GM19025 (cell line): Measurements from ENCODE around the gene MAPK4.
"Not testable (repeated sequence)": the region's sequence is repeated elsewhere in the genome, so short reads cannot be mapped to it uniquely, and the experiment has no call there.

Experiments used
- ATAC-seq: cut with Tn5 transposase; IDR thresholded peaks from one replicate; pipeline ENCODE4 v1.9.1; 2021; ENCODE audit warnings: mild to moderate bottlenecking, low read depth, moderate library complexity; ENCODE audit not compliant: unreplicated experiment

Gene MAPK4

DNA sequence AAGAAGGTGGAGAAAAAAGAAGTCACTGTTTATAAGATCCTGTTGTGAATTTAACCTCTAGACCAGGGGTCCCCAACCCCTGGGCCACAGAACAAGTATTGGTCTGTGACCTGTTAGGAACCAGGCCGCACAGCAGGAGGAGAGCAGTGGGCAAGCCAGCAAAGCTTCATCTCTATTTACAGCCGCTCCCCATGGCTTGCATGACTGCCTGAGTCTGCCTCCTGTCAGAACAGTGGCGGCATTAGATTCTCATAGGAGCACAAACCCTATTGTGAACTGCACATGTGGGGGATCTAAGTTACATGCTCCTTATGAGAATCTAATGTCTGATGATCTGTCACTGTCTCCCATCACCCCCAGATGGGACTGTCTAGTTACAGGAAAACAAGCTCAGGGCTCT, 13.3 kb downstream of the MAPK4 start:
- ATAC-seq: not testable (repeated sequence)

DNA sequence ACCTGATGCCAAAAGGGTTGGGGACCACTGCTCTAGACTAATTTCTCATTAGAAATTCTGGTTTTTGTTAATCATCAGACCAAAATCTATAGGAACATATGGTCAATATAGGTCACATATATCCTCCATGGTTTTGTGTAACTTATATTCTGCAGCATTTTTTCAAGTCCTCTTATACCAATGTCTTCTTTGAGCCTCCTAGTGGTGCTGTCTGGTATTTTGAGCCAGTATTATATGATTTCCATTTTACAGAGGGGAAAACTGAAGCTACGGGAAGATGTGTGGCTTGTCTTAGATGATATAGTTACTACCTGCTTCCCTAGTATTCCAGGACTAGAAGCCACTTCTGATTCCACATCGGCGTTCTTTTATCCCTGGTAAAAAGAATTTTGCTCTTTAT, 13.8 kb downstream of the MAPK4 start:
- no peak for ATAC-seq

- no peak for ATAC-seq
These were observed 18.1 kb downstream of the MAPK4 start for GRCh38 chr18:50578030-50578429.

DNA sequence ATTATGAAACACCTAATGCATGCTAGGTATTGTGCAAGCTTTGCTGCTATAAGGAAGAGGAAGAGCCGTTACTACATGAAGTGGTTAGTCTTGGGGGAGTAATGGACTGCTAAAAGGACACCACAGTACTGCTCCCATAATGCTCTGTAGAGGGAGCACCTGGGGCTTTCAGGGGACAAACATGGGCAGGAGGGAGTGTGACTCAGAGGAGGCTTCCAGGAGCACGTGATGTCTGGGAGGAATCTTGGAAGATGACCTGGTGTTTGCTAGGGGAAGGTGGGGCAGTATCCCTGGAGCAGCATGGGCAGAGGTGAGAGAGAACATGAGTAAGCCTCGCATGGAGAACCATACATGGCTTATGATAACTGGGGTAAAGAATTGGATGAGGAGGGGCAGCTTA, 18.8 kb downstream of the MAPK4 start:
- ATAC-seq: no peak

GRCh38 chr18:50579061-50579774, 19.3 kb downstream of the MAPK4 start:
- no peak for ATAC-seq

GRCh38 chr18:50581517-50581916, 21.6 kb downstream of the MAPK4 start:
- no peak for ATAC-seq

GRCh38 chr18:50582500-50582899, 22.6 kb downstream of the MAPK4 start:
- no peak for ATAC-seq

DNA sequence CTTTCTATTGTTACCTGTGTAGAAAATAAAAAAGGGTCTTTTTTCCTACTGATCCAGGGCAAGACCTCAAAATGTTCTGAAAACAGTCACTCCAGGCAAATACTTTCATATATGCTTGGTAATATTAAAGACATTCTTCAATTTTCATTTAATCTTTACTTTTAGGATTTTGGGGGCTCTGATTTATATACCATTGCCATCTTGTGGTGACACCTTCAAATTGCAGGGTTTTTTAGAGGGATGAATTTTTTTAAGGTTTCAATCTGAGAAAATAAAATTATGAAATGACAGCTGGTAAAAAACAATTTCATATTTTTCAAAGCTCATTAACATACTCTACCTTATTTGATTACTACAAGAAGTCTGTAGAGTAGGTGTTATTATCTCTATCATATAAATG, 26.8 kb downstream of the MAPK4 start:
- no peak for ATAC-seq

DNA sequence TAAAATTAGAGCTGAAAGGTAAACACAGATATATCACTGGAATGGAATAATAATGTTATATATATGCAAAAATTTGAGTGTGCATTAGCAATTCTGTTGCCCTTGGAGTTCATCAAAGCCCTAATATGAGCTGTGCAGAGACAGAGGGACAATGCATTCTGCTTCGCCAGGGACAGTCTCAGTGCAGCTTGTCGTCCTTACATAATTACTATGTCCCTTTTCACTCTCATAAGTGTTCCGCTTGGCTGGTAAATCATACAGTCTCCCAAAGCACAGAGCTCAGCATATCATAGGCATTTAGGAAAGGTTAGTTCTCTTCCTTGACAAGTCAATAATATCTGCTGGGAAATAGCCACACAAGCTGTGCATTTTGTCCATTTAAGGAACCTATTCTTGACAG, 30.7 kb downstream of the MAPK4 start:
- ATAC-seq: no peak

- no peak for ATAC-seq
These were observed 34.1 kb downstream of the MAPK4 start for GRCh38 chr18:50594012-50594411.

GRCh38 chr18:50594942-50595341, 35.1 kb downstream of the MAPK4 start:
- ATAC-seq: no peak

DNA sequence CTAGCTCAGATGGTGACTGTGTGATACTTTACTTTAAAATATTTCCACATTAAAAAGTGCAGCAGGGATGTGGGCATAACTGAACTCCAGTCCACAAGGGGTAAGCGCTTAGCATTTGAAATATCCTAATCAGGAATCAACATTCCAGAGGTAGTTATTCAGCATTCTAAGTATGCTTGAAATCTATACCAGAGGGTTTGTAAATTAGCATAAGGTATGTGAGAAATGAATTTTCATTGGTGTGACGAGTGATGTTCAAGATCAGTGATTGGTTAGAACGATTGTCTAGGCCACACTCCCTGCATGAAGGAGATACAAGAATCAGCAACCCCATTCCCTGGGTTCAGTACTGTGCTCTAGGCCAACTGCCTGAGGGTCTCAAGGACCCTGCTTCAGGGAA, 42.6 kb downstream of the MAPK4 start:
- no peak for ATAC-seq

- ATAC-seq: no peak
These were observed 46.7 kb downstream of the MAPK4 start for GRCh38 chr18:50606609-50607008.

DNA sequence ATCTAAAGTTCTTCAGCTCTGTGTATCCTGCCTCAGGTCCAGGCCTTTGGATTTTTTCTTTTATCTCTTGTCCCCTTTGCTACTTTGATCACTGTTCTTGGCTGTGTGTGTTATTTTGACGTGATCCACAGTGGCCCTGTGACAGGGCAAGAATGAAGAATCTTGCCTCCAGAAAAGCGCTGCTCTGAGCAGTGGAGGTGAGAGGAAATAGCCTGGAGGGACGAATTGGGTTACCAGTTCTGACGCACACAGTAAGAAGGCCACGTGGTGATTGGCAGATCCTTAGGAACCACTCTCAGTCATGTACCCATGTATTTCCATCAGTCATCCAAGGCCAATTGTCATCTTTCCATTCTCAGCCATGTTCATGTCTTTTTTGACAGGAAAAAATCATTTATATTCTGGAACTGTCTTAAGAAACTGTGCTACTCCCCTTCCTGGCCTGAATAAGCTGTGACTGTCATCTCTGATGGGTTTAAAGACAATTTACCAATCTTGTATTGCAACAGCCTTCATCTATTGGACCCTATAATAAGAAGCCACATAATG, 47.6 kb downstream of the MAPK4 start:
- no peak for ATAC-seq

DNA sequence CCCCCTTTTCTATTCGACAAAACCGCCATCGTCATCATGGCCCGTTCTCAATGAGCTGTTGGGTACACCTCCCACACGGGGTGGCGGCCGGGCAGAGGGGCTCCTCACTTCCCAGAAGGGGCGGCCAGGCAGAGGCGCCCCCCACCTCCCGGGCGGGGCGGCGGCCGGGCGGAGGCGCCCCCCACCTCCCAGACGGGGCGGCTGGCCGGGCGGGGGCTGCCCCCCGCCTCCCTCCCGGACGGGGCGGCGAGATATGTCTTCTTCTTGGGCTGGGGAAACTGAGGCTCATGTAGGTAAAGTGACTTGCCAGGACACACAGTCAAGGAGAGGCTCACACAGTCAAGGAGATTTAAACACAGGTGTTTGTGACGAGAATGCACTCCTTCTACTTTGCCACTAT, 49.3 kb downstream of the MAPK4 start:
- ATAC-seq: not testable (repeated sequence)

GRCh38 chr18:50610349-50610748, 50.5 kb downstream of the MAPK4 start:
- ATAC-seq: no peak

- ATAC-seq: no peak
These were observed 51.6 kb downstream of the MAPK4 start for GRCh38 chr18:50611529-50611941.

- no peak for ATAC-seq
These were observed 55.0 kb downstream of the MAPK4 start for GRCh38 chr18:50614838-50615237.

GRCh38 chr18:50616484-50617048, 56.7 kb downstream of the MAPK4 start:
- ATAC-seq: no peak

DNA sequence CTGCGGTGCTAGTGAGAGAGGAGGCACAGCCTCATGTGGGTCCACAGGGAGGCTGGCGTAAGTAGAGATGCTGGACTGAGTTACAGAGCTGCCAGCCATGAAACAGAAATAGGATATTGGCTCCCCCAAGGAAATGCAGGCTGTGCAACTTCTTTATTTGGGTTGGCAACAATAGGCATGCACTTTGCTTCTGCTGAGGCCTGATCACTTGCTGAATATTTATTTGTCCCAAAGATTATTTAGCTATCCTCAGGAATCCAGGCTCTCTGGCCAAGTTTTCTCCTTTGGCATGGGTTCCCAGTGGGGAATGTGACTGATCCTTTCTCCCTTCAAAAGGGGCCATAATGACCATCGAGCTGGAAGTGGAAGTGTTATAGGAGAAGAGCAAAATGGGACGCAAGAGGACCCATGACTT, 60.0 kb downstream of the MAPK4 start:
- no peak for ATAC-seq

DNA sequence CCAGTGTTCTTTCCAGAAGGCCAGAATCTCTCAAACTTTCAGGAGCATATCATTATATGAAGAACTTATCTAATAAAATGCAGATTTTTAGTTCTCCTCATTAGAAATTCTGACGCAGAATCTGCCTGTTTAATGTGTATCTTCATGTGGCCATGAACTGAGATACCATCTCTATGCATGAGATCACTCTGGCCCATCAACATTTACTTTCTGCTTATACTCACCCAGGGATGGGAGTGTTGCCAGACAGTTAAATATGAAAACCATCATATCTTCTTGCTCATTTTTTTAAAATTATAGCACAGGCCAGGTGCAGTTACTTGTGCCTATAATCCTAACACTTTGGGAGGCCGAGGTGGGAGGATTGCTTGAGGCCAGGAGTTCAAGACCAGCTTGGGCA, 60.4 kb downstream of the MAPK4 start:
- ATAC-seq: no peak

- no peak for ATAC-seq
These were observed 61.5 kb downstream of the MAPK4 start for GRCh38 chr18:50621366-50621765.
